ENCODE data around the gene CABP4.

Gene CABP4

DNA sequence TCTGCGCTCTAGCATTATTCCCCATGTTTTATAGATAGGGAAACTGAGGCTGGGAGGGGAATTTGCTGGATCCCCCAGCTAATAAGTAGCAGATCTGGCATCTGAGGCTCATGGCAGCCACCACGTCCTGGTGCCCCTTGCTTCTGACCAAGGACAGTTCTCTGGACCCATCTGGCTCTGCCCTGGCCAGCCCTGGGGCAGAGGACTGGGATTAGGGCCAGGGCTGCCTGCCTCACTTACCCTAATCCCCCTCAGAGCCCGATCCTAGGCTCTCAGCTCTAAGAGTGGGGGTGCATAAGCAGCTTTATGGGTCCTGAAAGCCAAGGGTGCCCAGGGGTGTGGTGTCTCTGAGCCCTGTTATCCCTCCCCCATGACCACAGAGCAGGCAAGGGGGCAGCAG is at the start of gene CABP4:
Gene CABP4, plus strand, starts transcription at position 301 of the 400 bp plus-strand sequence. Its CDS starts 70 bp downstream, at position 371.
- no peak for DNase-seq

DNA sequence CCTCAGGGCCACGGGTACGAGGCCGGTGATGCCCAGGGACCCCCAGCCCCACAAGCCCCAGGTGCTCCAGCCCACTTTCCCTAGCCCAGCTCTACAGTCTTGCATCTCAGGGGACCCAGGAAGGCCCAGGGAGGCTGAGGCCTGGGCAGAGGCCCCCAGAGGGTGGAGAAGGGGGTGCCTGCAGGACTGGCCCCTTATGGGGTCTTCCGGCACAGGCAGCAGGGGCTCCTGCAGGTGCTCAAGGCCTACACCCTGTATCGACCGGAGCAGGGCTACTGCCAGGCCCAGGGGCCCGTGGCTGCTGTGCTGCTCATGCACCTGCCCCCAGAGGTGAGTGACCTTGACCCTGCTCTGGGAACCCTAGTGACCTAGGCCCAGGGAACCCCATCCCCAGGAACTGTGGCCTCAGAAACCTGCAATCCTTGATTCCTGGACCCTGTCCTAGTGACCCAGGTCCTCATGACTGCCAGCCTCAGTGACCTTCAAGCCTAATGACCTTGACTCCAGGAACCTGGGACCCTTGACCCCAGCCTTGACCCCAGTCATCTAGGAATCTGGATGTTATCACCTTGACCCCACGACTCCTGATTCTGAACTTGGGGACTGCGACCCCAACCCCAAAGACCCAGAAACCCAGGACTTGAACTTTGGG is 49.3 kb upstream of the CABP4 start:
- DNase-seq: no peak

DNA sequence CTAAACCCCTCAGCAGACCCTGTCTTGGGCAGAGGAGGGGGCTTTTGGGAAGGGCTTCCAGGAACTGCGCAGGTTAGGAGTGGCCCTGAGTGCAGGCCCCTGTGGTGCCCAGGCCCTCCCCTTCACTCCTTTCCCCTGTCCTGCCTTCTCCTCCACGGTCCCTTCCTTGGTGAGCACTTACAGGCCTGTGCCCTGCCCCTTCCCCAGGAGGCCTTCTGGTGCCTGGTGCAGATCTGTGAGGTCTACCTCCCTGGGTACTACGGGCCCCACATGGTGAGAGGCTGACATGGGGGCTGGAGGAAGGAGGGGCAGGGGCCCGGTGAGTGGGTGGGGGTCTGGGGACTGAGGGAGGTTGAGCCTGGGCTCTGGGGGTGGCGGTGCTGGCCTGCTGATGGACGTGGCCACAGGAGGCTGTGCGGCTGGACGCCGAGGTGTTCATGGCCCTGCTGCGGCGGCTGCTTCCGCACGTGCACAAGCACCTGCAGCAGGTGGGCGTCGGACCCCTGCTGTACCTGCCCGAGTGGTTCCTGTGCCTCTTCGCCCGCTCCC is 48.7 kb upstream of the CABP4 start:
- no peak for DNase-seq

DNA sequence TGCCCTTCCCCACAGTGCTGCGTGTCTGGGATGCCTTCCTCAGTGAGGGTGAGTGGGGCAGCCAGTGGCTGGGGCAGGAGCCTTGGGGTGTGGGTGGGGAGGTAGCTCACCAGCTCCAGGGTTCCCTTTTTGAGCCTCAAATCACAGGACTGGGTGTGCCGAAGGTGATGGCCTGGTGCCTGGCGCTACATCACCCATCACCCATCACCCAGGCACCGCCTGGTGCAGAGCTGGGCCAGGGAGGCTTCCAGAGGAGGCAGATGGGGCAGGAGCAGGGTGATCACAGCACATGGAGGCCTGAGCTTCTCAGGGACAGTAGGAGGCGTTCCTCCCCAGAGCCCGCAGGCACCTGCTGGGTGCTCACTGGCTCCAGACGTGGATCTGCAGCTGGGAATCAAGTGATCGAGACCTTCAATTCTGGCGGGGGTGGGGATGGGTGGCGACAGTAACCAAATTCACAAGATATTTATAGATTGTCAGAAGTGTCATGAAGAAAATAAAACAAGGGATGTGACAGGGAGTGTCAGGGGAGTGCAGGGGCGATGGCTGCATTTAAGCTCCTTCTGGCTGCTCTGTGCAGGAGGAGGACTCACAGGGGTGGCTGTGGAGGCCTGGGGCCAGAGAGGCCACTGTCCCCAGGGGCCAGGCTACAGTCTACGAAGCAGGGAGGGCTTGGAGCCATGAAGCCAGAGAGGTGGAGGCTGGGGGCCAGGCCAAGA is 48.0 kb upstream of the CABP4 start:
- DNase-seq: no peak

DNA sequence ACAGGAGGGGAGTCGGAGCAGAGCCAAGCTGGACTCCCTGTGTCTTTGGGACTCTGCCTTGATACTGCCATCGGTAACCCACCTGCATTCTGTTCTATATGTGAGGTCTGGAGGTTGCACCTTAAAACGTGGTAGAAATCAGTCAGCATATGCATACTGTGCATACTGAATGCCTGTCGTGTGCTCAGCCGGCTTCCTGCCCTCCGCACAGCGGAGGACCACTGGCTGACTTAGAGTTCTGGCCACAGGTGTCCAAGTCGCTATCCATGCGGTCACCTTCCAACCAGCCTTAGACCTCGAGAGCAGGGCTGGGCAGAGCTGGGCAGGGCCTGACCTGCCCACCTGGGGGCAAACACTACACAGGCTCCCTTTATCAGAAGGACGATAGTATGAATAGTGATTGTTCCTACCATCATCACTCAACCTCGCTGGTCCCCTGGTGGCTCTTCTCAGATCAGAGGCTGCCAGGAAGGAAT is 47.4 kb upstream of the CABP4 start:
- no peak for DNase-seq

DNA sequence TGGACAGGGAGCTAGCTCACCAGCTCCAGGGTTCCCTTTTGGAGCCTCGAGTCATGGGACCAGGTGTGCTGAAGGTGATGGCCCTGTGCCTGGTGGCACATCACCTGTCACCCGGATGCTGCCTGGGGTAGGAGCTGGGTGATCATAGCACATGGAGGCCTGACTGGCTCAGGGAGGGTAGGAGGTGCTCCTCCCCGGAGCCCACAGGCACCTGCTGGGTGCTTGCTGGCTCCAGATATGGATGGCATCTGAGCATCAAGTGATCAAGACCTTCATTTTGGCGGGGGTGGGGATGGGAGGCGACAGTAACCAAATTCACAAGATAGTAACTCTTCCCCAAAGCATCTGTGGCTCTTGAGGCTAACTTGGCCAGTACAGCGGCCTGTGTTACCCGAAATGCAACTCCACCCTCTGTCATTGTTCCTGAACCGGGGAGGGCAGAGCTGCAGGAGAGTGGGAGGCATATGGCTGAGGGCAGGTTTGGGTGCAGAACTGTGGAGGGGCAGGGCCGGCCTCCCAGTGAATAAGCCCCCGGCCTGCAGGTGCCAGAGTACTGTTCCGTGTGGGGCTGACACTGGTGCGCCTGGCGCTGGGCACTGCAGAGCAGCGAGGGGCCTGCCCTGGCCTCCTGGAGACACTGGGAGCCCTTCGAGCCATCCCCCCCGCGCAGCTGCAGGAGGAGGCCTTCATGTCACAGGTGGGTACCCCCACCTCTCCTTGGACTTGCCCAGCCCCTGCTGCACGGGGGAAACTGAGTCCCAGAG is 46.5 kb upstream of the CABP4 start:
- DNase-seq: no peak

DNA sequence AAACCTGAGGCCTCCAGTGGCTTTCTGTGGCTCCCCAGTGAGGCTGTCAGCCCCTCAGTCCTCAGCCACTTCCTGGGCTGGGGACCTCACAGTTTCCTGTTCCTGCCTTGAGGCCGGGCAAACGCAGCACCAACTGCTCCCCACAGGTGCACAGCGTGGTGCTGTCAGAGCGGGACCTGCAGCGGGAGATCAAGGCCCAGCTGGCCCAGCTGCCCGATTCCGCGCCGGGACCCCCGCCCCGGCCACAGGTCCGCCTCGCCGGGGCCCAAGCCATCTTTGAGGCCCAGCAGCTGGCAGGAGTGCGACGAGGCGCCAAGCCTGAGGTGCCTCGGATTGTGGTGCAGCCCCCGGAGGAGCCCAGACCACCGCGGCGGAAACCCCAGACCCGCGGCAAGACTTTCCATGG is 45.9 kb upstream of the CABP4 start:
- DNase-seq: no peak

DNA sequence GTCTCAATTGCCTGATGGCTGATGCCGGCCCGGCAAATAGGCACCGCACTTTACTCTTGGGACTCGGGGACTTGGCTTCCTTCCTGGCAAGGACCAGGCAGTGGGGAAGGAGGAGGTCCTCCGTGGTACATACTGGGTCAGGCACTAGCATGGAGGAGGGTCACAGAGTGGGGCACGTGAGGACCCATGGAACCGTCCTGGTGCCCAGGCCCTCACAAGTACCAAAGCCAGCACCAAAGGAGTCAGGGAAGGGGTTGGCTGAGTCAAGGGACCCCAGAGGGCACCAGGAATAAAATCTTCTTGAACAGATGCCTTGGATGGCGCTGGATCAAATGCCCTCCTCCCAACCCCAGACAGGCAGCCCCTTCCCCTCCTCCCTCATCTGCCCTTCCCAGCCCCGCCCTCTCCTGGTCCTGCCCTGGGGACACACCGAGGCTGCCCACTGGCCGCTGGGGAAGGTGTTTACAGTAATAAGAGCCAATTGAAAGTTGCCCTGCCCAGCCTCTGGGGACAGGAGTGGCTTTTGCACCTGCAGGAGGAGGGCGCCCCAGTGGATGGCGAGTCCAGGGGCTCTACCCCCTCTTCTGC is 45.3 kb upstream of the CABP4 start:
- no peak for DNase-seq

DNA sequence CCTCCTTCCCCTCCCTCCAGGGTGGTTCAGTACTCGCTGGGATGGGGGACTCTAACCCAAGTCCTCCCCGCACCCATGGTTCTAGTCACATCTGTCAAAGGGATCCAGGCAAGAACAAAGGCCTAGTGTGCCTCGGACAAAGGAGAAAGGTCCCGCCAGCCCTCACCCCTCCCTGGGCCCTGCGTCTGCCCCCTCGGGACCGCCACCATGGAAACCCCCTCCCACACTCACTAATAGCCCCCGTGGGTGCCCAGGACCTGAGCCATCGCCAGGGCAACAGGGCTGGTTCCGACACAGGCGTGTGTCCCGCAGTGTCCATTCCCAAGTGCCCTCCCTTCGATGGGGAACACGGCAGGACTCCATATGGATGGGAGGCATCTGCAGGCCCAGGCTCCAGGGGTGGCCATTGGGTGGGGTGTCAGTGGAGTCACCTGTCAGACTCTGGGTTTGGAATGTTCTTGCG is 44.8 kb upstream of the CABP4 start:
- DNase-seq: no peak

DNA sequence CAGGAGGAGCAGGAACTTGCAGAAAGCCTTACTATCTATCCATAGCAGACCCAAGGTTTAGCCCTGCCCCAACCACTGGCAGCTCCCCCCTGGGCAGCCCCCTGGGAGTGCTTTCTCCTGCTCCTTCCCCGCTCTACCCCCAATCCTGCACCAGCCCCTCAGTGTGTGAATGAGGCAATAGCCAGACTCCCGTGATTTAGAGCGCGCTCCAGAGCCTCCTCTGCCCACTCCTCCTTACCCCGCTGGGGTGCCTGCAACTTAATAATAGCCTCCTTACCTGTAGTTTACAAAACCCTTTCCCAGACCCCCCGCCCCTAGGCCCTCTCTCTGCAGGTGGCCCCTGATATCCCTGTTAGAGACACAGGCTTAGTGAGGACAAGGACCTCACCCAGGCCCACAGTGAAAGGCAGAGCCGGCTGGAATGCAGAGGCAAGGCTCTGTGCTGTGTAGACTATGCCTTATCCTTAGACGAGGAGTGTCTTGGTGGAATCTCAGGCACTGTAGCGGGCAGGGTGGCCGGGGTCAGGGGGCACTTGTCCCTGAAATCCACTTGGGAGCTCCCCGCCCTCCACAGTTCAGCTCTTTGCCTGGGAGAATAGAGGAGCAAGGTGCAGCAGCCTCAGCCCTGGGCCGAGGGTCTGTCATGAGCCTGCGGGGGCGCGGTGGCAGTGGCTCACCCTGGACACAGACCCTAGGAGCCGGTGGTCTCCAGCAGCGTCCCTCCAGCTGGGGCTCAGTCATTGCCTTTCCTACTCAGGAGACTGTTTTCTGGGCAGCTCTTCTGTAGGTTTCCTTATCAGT is 44.0 kb upstream of the CABP4 start:
- no peak for DNase-seq

DNA sequence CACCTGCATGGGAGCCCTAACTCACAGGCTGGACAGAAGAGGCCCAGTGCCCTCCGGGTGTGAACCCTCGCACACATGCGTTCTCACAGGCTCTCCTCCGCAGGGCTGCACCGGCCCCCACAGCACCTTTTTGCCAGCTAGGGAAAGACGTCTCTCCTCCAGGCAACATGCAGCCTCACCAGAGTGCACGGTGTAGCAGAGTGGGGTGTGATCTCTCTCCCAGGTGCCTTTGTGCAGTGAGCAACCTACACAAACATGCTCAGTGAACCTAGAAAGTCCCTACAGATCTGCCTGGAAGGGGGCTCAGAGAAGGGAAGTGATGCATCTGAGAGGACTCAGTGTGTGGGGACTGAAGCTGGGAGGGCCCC is 43.4 kb upstream of the CABP4 start:
- DNase-seq: no peak

DNA sequence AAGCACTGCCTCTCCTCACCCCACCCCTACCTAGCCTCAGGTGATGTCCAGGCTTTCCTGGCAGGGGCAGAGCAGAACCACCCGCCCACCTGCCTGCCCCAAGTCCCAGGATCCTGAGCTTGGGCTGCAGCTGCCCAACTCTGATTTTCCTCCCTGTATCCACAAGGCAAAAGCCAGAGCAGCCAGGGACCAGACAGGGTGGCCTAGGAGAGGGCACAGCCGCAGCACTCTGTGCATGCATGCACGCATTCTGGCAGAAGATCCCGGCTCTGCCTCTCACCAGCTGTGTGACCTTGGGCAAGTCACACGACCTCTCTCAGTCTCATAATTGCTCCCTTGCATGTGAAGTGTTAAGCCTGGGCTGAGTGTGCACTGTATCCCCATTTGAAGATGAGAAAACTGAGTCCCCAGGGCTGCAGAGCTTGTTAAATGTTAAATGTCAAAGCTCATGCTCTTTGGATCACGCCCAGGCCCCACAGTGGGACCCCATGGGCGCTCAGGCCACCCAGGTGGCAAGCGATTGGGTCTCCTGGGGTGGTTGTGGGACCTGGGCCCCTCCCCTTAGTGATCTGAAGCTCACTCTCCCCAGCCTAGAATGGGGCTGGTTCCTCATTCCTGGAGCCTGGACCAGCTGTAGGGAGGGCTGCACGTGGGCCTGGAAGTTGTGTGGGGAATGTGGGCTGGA is 42.5 kb upstream of the CABP4 start:
- no peak for DNase-seq

DNA sequence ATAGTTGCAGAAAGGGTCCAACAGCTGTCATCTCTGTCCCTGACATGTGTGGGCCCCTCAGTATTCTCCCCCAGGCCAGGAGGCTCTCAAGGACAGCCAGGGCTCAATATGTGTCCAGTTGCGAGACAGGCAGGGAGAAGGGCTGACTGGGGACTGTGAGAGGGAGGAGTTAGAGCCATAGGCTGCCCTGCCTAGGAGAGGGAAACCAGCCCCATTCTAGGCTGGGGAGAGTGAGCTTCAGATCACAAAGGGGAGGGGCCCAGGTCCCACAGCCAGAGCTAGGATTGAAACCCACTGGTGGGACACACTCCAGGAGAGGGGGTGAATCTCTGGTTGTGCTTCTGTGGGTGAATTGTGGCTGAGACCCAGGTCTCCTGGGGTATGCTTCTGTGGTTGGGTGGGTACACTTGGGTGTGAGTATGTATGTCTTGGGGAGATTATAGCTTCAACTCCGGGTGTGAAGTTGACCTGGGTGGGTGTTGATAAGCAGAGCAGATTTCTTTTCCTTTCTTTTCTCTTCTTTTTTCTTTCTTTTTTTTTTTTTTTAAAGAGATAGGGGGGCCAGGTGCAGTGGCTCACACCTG is 41.8 kb upstream of the CABP4 start:
- DNase-seq: no peak

DNA sequence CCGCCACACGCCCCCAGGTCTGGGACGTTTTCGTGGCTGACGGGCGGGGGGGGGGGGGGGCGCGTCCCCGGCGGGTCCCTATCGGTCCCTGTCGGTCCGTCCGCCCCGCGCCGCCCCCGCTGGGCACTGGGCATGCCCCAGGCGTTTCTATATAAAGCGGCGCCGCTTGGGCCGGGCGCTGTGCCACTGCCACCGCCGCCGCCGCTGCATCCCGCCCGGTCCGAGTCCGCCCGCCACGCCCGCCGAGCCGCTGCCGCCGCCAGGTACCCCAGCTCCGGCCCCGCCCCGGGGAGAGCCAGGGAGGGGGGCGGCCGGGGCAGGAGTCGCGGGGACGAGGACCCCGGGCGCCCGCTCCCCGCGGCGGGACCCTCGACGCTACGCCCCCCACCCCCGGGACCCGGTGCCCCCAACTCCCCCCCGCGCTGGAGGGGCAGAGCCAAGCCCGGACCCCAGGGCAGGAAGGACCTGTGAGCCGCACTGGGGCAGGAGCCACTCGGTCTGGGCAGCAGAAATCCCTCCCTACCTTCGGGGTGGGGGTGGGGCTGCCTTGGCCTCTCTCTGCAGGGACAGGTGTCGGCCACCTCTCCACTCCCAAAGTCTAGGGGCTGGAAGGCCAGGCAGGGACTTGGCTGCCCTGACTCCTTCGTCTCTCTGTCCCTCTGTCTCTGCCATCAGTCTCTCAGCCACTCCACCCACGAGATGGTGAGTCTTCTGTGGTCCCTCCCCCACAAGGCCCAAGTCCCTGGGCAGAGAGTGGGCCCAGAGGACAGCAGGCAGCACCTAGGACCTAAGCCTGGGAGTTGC is 39.5 kb upstream of the CABP4 start, which contains the start of gene CARNS1:
Gene CARNS1, plus strand, starts transcription at position 178 of the 804 bp plus-strand sequence. Its CDS starts 522 bp downstream, at position 700.
- DNase-seq: no peak

DNA sequence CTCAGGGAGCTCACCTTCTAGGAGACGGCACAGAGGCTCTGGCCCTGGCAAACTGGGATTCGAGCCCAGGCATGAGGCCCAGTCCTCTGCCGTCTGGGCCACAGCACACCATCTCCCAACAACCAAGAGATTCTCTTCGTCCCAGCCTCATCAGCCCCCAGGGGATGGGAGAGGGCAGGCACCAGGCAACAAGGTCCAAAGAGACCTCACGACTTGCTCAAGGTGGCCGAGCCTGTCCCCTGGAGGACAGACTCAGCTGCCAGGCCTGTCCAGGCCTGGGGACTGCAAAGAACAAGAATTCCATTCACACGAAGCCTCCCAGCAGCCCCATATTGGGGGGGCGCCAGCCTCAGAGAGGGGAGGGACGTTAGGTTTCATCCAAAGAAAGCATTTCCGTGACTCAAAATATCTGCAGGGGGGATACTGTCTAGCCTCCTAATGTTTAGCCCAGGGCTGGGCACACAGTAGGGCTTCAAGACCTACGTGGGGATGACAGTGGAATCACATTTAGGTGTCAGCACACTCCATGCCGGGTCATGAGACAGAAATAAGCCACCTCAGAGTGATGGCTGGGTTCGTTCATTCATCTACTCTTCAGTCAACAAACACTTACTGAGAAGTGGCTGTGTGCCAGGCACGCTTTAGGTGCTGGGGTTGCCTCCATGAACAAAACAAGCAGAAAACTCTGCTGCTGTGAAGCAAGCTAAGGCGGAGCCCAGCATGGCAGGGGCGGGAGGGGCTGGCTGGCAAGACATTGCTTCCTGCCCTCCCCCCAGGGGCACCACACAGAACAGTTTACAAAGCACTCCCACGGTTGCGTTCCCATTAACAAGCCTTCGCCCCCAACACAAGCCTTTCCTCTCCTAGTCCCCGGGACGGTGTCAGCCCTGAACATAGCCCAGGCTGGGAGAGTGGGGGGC is 38.5 kb upstream of the CABP4 start:
- no peak for DNase-seq

DNA sequence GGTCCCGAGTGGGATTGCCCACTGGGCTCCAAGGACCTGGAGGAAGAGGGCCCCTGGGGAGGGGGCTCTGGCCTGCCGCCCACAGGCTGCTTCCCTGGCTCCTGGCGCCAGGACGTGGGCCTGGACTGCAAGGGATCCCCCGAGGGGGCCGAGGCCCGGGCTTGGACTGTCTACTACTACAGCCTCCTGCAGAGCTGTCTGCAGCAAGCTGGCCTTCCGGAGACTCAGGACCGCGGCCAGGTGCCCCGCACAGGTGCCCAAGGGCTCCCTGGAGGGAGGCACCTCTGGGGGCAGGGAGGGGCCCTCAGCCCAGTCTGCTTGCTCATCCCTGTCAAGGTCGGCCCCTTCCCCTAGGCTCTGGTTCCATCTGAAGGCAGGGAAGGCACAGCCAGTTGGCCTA is 37.7 kb upstream of the CABP4 start:
- no peak for DNase-seq

DNA sequence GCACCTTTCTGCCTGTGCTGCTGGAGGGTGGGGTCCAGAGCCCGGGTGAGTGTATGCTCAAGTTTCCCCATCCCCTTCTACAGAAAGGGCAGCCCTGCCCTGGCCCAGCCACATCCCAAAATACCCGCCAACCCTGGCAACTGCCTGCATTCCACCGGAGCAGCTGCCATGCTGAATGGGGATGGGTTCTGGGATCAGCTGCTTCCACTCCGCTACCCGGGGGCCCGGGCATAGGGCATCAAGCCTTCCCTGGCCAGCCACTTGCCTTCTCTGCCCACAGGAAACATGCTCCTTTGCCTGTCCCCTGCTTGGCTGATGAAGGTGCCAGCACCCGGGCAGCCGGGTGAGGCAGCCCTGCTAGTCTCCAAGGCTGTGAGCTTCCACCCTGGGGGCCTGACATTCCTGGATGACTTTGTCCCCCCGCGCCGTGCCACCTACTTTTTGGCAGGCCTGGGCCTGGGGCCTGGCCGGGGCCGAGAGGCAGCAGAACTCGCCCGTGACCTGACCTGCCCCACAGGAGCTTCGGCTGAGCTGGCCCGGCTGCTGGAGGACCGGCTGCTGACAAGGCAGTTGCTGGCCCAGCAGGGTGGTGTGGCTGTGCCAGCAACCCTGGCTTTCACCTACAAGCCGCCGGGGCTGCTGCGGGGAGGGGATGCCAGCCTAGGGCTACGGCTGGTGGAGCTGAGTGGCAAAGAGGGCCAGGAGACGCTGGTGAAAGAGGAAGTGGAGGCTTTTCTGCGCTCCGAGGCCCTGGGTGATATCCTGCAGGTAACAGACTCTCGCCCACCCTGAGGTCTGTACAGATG is 36.5 kb upstream of the CABP4 start:
- DNase-seq: no peak

Data from T1000 (cell line).